IgD-negative memory B cell (primary cell): ENCODE results near the gene INTS6. TPM values are rescaled to one million over a fixed set of nuclear protein-coding genes. Genes with fewer than 3 reads are reported as not detected.

Experiments
- H3K27ac Mint-ChIP-seq, 3 donors: one replicate each; pipeline ENCODE4 v1.8.0; 2020 to 2022; ENCODE audit warnings: mild to moderate bottlenecking in 3 of 3, mixed read lengths in 3 of 3, moderate library complexity in 1 of 3
- H3K27me3 Mint-ChIP-seq: one replicate; pipeline ENCODE4 v1.8.0; 2021; ENCODE audit warnings: mixed read lengths
- H3K36me3 Mint-ChIP-seq: one replicate; pipeline ENCODE4 v1.8.0; 2020; ENCODE audit warnings: mild to moderate bottlenecking, mixed read lengths
- H3K4me1 Mint-ChIP-seq, 3 donors: one replicate each; pipeline ENCODE4 v1.8.0; 2020 to 2022; ENCODE audit warnings: mixed read lengths in 3 of 3, mild to moderate bottlenecking in 1 of 3
- H3K4me3 Mint-ChIP-seq, 4 donors: one replicate each; pipeline ENCODE4 v1.8.0; 2020 to 2022; ENCODE audit warnings: mild to moderate bottlenecking in 4 of 4, mixed read lengths in 4 of 4, moderate library complexity in 3 of 4
- H3K9me3 Mint-ChIP-seq, 3 donors: one replicate each; pipeline ENCODE4 v1.8.0; 2020 to 2021; ENCODE audit warnings: mixed read lengths in 3 of 3, mild to moderate bottlenecking in 1 of 3
- polyA plus RNA-seq: library from polyadenylated mRNA; unstranded; fragments of 300-500 nt; fragmentation: Illumina TruSeq; gene quantifications from one replicate; pipeline ENCODE4 v1.2.3, GENCODE V29; 2021

INTS6 gene
- polyA plus RNA-seq, 1 donor from 2014 or later, result 21.1 TPM

GRCh38 chr13:51477149-51477548 lies 24.3 kb upstream of the INTS6 start:
- Mint-ChIP-seq H3K9me3 (no peaks in the 10 kb centered on the region), H3K36me3 (no peaks in the 10 kb centered on the region), H3K4me3 (no peak overlapping the region), H3K27ac (no peak overlapping the region), H3K4me1 (no peaks in the 10 kb centered on the region), H3K27me3 (no peaks in the 10 kb centered on the region)

- no peak overlapping the region for H3K27ac Mint-ChIP-seq
- no peaks in the 10 kb centered on the region for H3K4me1 Mint-ChIP-seq
- H3K36me3 Mint-ChIP-seq, result no peaks in the 10 kb centered on the region
- H3K9me3 Mint-ChIP-seq, result peaks cover 0 to under 1% (median 0%) of the 10 kb centered on the region in 3 donors
- H3K27me3 Mint-ChIP-seq, result no peaks in the 10 kb centered on the region
- H3K4me3 Mint-ChIP-seq, result no peak overlapping the region
These were observed 23.1 kb upstream of the INTS6 start for GRCh38 chr13:51475727-51476501.

GRCh38 chr13:51469790-51470189 lies 17.0 kb upstream of the INTS6 start:
- peaks cover 0 to 3% (median 0%) of the 10 kb centered on the region in 3 donors for H3K9me3 Mint-ChIP-seq
- H3K4me3 Mint-ChIP-seq, result no peak overlapping the region
- H3K36me3 Mint-ChIP-seq, result peaks cover 2% of the 10 kb centered on the region
- H3K27ac Mint-ChIP-seq, result no peak overlapping the region
- H3K4me1 Mint-ChIP-seq, result no peaks in the 10 kb centered on the region
- H3K27me3 Mint-ChIP-seq, result no peaks in the 10 kb centered on the region

- H3K27ac Mint-ChIP-seq, result no peak overlapping the region
- no peaks in the 10 kb centered on the region for H3K27me3 Mint-ChIP-seq
- H3K9me3 Mint-ChIP-seq, result peaks cover 0 to 3% (median 0%) of the 10 kb centered on the region in 3 donors
- H3K4me3 Mint-ChIP-seq, result no peak overlapping the region
- H3K4me1 Mint-ChIP-seq, result no peaks in the 10 kb centered on the region
- H3K36me3 Mint-ChIP-seq, result peaks cover 2% of the 10 kb centered on the region
These were observed 14.9 kb upstream of the INTS6 start for GRCh38 chr13:51467730-51468129.

- no peaks in the 10 kb centered on the region for H3K27me3 Mint-ChIP-seq
- no peak overlapping the region for H3K4me3 Mint-ChIP-seq
- no peaks in the 10 kb centered on the region for H3K4me1 Mint-ChIP-seq
- H3K36me3 Mint-ChIP-seq, result peaks cover 2% of the 10 kb centered on the region
- peak overlapping the region in 1 of 3 donors; percentile 9 for H3K27ac Mint-ChIP-seq
- peaks cover 0 to 2% (median 0%) of the 10 kb centered on the region in 3 donors for H3K9me3 Mint-ChIP-seq
These were observed 12.3 kb upstream of the INTS6 start for GRCh38 chr13:51465124-51465523.

GRCh38 chr13:51457086-51457815 lies 4.4 kb upstream of the INTS6 start:
- H3K9me3 Mint-ChIP-seq, result peaks cover 0 to 2% (median 0%) of the 10 kb centered on the region in 3 donors
- H3K36me3 Mint-ChIP-seq, result peaks cover 7% of the 10 kb centered on the region
- peak overlapping the region in 1 of 4 donors; percentile 6 for H3K4me3 Mint-ChIP-seq
- no peaks in the 10 kb centered on the region for H3K27me3 Mint-ChIP-seq
- peaks cover 14 to 19% (median 19%) of the 10 kb centered on the region in 3 donors for H3K4me1 Mint-ChIP-seq
- peak overlapping the region in 1 of 3 donors; percentile 84 for H3K27ac Mint-ChIP-seq

GRCh38 chr13:51456510-51456909 lies 3.7 kb upstream of the INTS6 start:
- H3K36me3 Mint-ChIP-seq, result peaks cover 7% of the 10 kb centered on the region
- peaks cover 14 to 19% (median 19%) of the 10 kb centered on the region in 3 donors for H3K4me1 Mint-ChIP-seq
- no peaks in the 10 kb centered on the region for H3K27me3 Mint-ChIP-seq
- no peak overlapping the region for H3K4me3 Mint-ChIP-seq
- H3K9me3 Mint-ChIP-seq, result peaks cover 0 to 2% (median 0%) of the 10 kb centered on the region in 3 donors
- no peak overlapping the region for H3K27ac Mint-ChIP-seq

GRCh38 chr13:51455532-51455931 lies 2.7 kb upstream of the INTS6 start:
- Mint-ChIP-seq H3K27me3 (no peaks in the 10 kb centered on the region), H3K4me3 (peak overlapping the region in 3 of 4 donors; percentile 1 to 34 (median 27)), H3K9me3 (no peaks in the 10 kb centered on the region), H3K4me1 (peaks cover 20 to 26% (median 21%) of the 10 kb centered on the region in 3 donors), H3K27ac (peak overlapping the region in 2 of 3 donors; percentile 16 to 95), H3K36me3 (peaks cover 7% of the 10 kb centered on the region)

GRCh38 chr13:51453959-51454703 lies 1.3 kb upstream of the INTS6 start:
- peak overlapping the region; percentile 91 to 98 (median 95) for H3K27ac Mint-ChIP-seq
- no peaks in the 10 kb centered on the region for H3K9me3 Mint-ChIP-seq
- H3K4me3 Mint-ChIP-seq, result peak overlapping the region; percentile 81 to 96 (median 94)
- H3K36me3 Mint-ChIP-seq, result peaks cover 10% of the 10 kb centered on the region
- no peaks in the 10 kb centered on the region for H3K27me3 Mint-ChIP-seq
- H3K4me1 Mint-ChIP-seq, result peaks cover 28 to 34% (median 29%) of the 10 kb centered on the region in 3 donors

GRCh38 chr13:51453207-51453958 lies 547 bp upstream of the INTS6 start:
- Mint-ChIP-seq H3K27me3 (no peaks in the 10 kb centered on the region), H3K4me3 (peak overlapping the region; percentile 81 to 96 (median 94)), H3K4me1 (peaks cover 29 to 35% (median 32%) of the 10 kb centered on the region in 3 donors), H3K9me3 (no peaks in the 10 kb centered on the region), H3K27ac (peak overlapping the region; percentile 91 to 99 (median 95)), H3K36me3 (peaks cover 10% of the 10 kb centered on the region)

- Mint-ChIP-seq H3K4me3 (peak overlapping the region; percentile 81 to 97 (median 96)), H3K4me1 (peaks cover 29 to 32% (median 32%) of the 10 kb centered on the region in 3 donors), H3K27ac (peak overlapping the region; percentile 91 to 96 (median 95)), H3K36me3 (peaks cover 8% of the 10 kb centered on the region), H3K9me3 (no peaks in the 10 kb centered on the region), H3K27me3 (no peaks in the 10 kb centered on the region)
These were observed 1.1 kb downstream of the INTS6 start for GRCh38 chr13:51451467-51452360.

GRCh38 chr13:51451134-51451466 lies 1.7 kb downstream of the INTS6 start:
- H3K4me1 Mint-ChIP-seq, result peaks cover 29 to 33% (median 32%) of the 10 kb centered on the region in 3 donors

GRCh38 chr13:51449018-51449417 lies 3.8 kb downstream of the INTS6 start:
- peak overlapping the region in 1 of 3 donors; percentile 77 for H3K27ac Mint-ChIP-seq
- no peaks in the 10 kb centered on the region for H3K27me3 Mint-ChIP-seq
- H3K4me1 Mint-ChIP-seq, result peaks cover 13 to 23% (median 20%) of the 10 kb centered on the region in 3 donors
- H3K4me3 Mint-ChIP-seq, result peak overlapping the region in 1 of 4 donors; percentile 81
- peaks cover 2% of the 10 kb centered on the region for H3K36me3 Mint-ChIP-seq
- no peaks in the 10 kb centered on the region for H3K9me3 Mint-ChIP-seq

More at GRCh38 chr13:51451134-51451466, 1.7 kb downstream of the INTS6 start:
- Mint-ChIP-seq H3K36me3 (peaks cover 8% of the 10 kb centered on the region), H3K9me3 (no peaks in the 10 kb centered on the region), H3K27ac (peak overlapping the region; percentile 91 to 96 (median 95)), H3K27me3 (no peaks in the 10 kb centered on the region), H3K4me3 (peak overlapping the region; percentile 81 to 97 (median 93))
